ENCODE results near the gene NFKBIB. TPM values are rescaled to one million over a fixed set of nuclear protein-coding genes. Genes with fewer than 3 reads are reported as not detected.

NFKBIB gene
- total RNA-seq, 1 experiment from 2014 or later = 33.8 TPM

GRCh38 chr19:38878575-38879399 lies 21.0 kb upstream of the NFKBIB start:
- Histone ChIP-seq H3K27me3 (ENCODE audit: insufficient read depth, low read length) (peaks cover 2% of the 10 kb centered on the region; the same call in 1 of the 2 replicates), H3K9ac (ENCODE audit: extremely low read depth, insufficient read length, low read length) (no peak overlapping the region), H2BK20ac (ENCODE audit: low read depth, low read length, poor library complexity, severe bottlenecking) (no peak overlapping the region), H2AFZ (ENCODE audit: low read length) (no peak overlapping the region), H3K18ac (ENCODE audit: insufficient read length, low read depth, low read length) (no peak overlapping the region), H4K8ac (replicated peaks; ENCODE audit: insufficient read length, low read depth, low read length) (no peak overlapping the region), H3K27ac (ENCODE audit: insufficient read length, low read depth, low read length) (no peak overlapping the region), H2BK5ac (ENCODE audit: insufficient read length, low read length) (no peak overlapping the region), H3K56ac (ENCODE audit: insufficient read length, low read depth, low read length) (no peak overlapping the region), H3K14ac (ENCODE audit: insufficient read depth, low read length) (no peak overlapping the region), H2BK12ac (ENCODE audit: insufficient read length, low read depth, low read length) (no peak overlapping the region), H3K79me2 (ENCODE audit: insufficient read depth, low read length) (no peaks in the 10 kb centered on the region), H3K4ac (ENCODE audit: low read depth, low read length) (no peak overlapping the region), H4K20me1 (ENCODE audit: control insufficient read depth, insufficient read depth, insufficient read length) (no peaks in the 10 kb centered on the region), H3K79me1 (ENCODE audit: insufficient read depth, low read depth, low read length, poor library complexity, severe bottlenecking) (no peaks in the 10 kb centered on the region), H3T11ph (ENCODE audit: low read length) (no peak overlapping the region), H2BK120ac (ENCODE audit: low read depth, low read length, poor library complexity, severe bottlenecking) (no peak overlapping the region), H3K23me2 (ENCODE audit: insufficient read length, low read depth, low read length, poor library complexity, severe bottlenecking) (no peaks in the 10 kb centered on the region), H2AK5ac (ENCODE audit: insufficient read length, low read length) (no peak overlapping the region), H2BK15ac (ENCODE audit: low read depth, low read length) (no peak overlapping the region), H3K4me1 (ENCODE audit: insufficient read depth, low read length) (peaks cover 3% of the 10 kb centered on the region; the same call in 1 of the 2 replicates), H3K23ac (ENCODE audit: insufficient read length, low read depth, low read length) (no peak overlapping the region), H3K9me3 (ENCODE audit: control insufficient read depth, low read depth, low read length) (no peaks in the 10 kb centered on the region), H4K5ac (ENCODE audit: insufficient read length, low read depth, low read length) (no peak overlapping the region), H4K91ac (ENCODE audit: insufficient read length, low read depth, low read length) (no peak overlapping the region), H3K4me2 (ENCODE audit: insufficient read depth, insufficient read length, low read length) (no peak overlapping the region)
- Mint-ChIP-seq H3K27me3 (ENCODE audit: low read depth) (no peaks in the 10 kb centered on the region), H3K4me1 (peaks cover 19 to 34% of the 10 kb centered on the region in 2 experiments), H3K27ac (peak overlapping the region in 1 of 3 experiments; percentile 94; a peak in 1 of 7 replicates), H3K36me3 (ENCODE audit: insufficient read depth in 1 of 3, low read depth in 3 of 3) (no peaks in the 10 kb centered on the region; a peak in 1 of 7 replicates), H3K4me3 (no peak overlapping the region; a peak in 1 of 5 replicates), H3K9me3 (no peaks in the 10 kb centered on the region)
- 0 out of 3 replicates have a peak, but pooled peaks have one; percentile 21 for TF ChIP-seq CTCF (conservative IDR thresholded peaks at IDR 0.05)
- no peak for DNase-seq
- no CpG with 5 or more reads among the region's 16 CpGs for WGBS (ENCODE audit: extremely low coverage, insufficient read length, low lambda C conversion rate)
